OCI-LY7 (cell line): ENCODE data around the gene PTBP3. TPM values are rescaled to one million over a fixed set of nuclear protein-coding genes. Genes with fewer than 3 reads are reported as not detected.

Experiments used
- BruUV-seq: library from RNA; stranded (reverse); fragments of 400-500 nt; replicated peaks from 2 replicates; lab custom pipeline; 2021; lab: Mats Ljungman, UMichigan
- CTCF ChIA-PET: fragments of 300-600 bp; sonication (Branson Sonifier 250); formaldehyde crosslinking; loops from one replicate; lab custom pipeline; 2022; ENCODE audit warnings: antibody characterized with exemption; ENCODE audit not compliant: unreplicated experiment; lab: Charles Lee
- POLR2A ChIA-PET: fragments of 300-600 bp; sonication (Branson Sonifier 250); formaldehyde crosslinking; loops from one replicate; lab custom pipeline; 2022; ENCODE audit warnings: antibody characterized with exemption; lab: Charles Lee
- DNase-seq: peaks from one replicate; pipeline ENCODE4 v3.0.0-alpha.2; 2015; ENCODE audit warnings: low spot score
- H2AFZ ChIP-seq: fragments of 200-600 bp; sonication (generic), shearing (Covaris generic); 2 replicates; pipeline ENCODE4 v1.6.1; 2014; ENCODE audit warnings: mild to moderate bottlenecking, antibody characterized with exemption, low read length, moderate library complexity
- H3K27ac ChIP-seq: fragments of 200-600 bp; sonication (generic); 2 replicates; pipeline ENCODE4 v1.5.1; 2014; ENCODE audit warnings: mixed run types, low read depth, mild to moderate bottlenecking, moderate library complexity, low read length, inconsistent platforms; ENCODE audit not compliant: poor library complexity, severe bottlenecking
- H3K36me3 ChIP-seq: fragments of 200-600 bp; sonication (generic); 2 replicates; pipeline ENCODE4 v1.6.1; 2014; ENCODE audit warnings: mild to moderate bottlenecking, antibody characterized with exemption, low read length, moderate library complexity, mixed read lengths; ENCODE audit not compliant: insufficient read depth
- H3K4me1 ChIP-seq: fragments of 200-600 bp; sonication (generic); 2 replicates; pipeline ENCODE4 v1.5.1; 2014; ENCODE audit warnings: mild to moderate bottlenecking, low read length; ENCODE audit not compliant: insufficient read depth, poor library complexity, severe bottlenecking
- H3K4me2 ChIP-seq: fragments of 200-600 bp; sonication (generic); 2 replicates; pipeline ENCODE4 v1.6.1; 2014; ENCODE audit warnings: mild to moderate bottlenecking, low read length
- H3K4me3 ChIP-seq: fragments of 200-600 bp; sonication (generic); 2 replicates; pipeline ENCODE4 v1.5.1; 2014; ENCODE audit warnings: mild to moderate bottlenecking, low read depth, low read length; ENCODE audit not compliant: poor library complexity, severe bottlenecking
- H3K79me2 ChIP-seq: fragments of 200-600 bp; sonication (generic); 2 replicates; pipeline ENCODE4 v1.6.1; 2016; ENCODE audit warnings: low read depth, mild to moderate bottlenecking, low read length, moderate library complexity, mixed read lengths; ENCODE audit not compliant: insufficient read depth
- H3K9me2 ChIP-seq: fragments of 200-600 bp; sonication (generic); 2 replicates; pipeline ENCODE4 v1.6.1; 2016; ENCODE audit warnings: mild to moderate bottlenecking, low read length, mixed read lengths; ENCODE audit not compliant: insufficient read depth
- H3K9me3 ChIP-seq: fragments of 200-600 bp; sonication (generic); 2 replicates; pipeline ENCODE4 v1.6.1; 2014; ENCODE audit warnings: mild to moderate bottlenecking, mixed run types, low read length, mixed read lengths
- H4K20me1 ChIP-seq: fragments of 200-600 bp; sonication (generic); 2 replicates; pipeline ENCODE4 v1.6.1; 2014; ENCODE audit warnings: mild to moderate bottlenecking, antibody characterized with exemption, low read length, moderate library complexity, mixed read lengths; ENCODE audit not compliant: insufficient read depth
- EZH2phosphoT487 ChIP-seq: fragments of 200-600 bp; sonication (generic); IDR thresholded peaks from 2 replicates; pipeline ENCODE4 v1.6.1; 2018; ENCODE audit warnings: low read depth, borderline replicate concordance, mild to moderate bottlenecking, mixed run types, antibody characterized with exemption, low read length, moderate library complexity, mixed read lengths
- intact Hi-C: fragments of 100-400 bp; cut with micrococcal nuclease; formaldehyde crosslinking; loops from one replicate; pipeline ENCODE4 v1.10.0; 2022; ENCODE audit not compliant: unreplicated experiment
- total RNA-seq, 2 experiments: library from RNA; depleted of rRNA in 1 of 2; stranded (reverse); fragments of >200 nt in 1 of 2; shearing (Covaris generic) in 1 of 2; gene quantifications; 2 replicates each; pipeline ENCODE4 v1.2.3, GENCODE V29; 2014 to 2022
- TF ChIP-seq, protein P1 (sequence below): fragments of 200-600 bp; sonication (generic); conservative IDR thresholded peaks from 2 replicates; pipeline ENCODE4 v1.5.1; 2014; ENCODE audit warnings: mild to moderate bottlenecking, antibody characterized with exemption, low read length, moderate library complexity, mixed read lengths

PTBP3 gene
- total RNA-seq, 2 experiments from 2014 or later: 38.1 to 98.2 TPM

GRCh38 chr9:112274600-112274999, 58.8 kb downstream of the PTBP3 start:
- no peak for TF ChIP-seq EZH2phosphoT487
- TF ChIP-seq, protein P1, sequence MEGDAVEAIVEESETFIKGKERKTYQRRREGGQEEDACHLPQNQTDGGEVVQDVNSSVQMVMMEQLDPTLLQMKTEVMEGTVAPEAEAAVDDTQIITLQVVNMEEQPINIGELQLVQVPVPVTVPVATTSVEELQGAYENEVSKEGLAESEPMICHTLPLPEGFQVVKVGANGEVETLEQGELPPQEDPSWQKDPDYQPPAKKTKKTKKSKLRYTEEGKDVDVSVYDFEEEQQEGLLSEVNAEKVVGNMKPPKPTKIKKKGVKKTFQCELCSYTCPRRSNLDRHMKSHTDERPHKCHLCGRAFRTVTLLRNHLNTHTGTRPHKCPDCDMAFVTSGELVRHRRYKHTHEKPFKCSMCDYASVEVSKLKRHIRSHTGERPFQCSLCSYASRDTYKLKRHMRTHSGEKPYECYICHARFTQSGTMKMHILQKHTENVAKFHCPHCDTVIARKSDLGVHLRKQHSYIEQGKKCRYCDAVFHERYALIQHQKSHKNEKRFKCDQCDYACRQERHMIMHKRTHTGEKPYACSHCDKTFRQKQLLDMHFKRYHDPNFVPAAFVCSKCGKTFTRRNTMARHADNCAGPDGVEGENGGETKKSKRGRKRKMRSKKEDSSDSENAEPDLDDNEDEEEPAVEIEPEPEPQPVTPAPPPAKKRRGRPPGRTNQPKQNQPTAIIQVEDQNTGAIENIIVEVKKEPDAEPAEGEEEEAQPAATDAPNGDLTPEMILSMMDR: no peak
- intact Hi-C loops: no loop called here
- ChIA-PET POLR2A (no interaction called here), CTCF (no interaction called here)
- no peak overlapping the region for H2AFZ ChIP-seq
- peaks cover 18% of the 10 kb centered on the region for H3K79me2 ChIP-seq
- no peaks in the 10 kb centered on the region for H3K4me1 ChIP-seq
- H3K36me3 ChIP-seq: peaks cover 34% of the 10 kb centered on the region
- H3K27ac ChIP-seq: no peak overlapping the region
- no peak for DNase-seq
- no peak overlapping the region for H3K4me3 ChIP-seq
- H3K9me2 ChIP-seq: no peaks in the 10 kb centered on the region
- no peaks in the 10 kb centered on the region for H3K9me3 ChIP-seq
- no TSS peak for BruUV-seq
- H3K4me2 ChIP-seq: no peak overlapping the region
- H4K20me1 ChIP-seq: no peaks in the 10 kb centered on the region

DNA sequence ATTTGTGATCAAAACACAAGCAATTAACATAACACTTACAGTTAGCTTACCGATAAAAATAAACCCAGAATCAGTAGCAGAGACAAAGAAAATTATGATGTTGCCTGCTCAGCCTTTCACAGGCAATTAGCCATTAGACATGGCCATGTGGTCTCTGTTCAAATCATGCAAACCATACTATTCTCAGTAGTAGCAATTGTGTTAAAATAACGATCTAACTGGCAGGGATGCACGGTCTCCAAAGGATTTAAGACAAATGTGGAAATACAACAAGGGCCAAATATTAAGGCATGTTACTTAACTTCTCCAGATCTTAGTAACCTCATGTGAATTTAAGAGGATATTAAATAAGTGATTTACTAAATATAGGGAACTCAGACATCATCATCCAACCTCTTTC, 59.5 kb downstream of the PTBP3 start:
- intact Hi-C loops: no loop called here
- ChIA-PET POLR2A (no interaction called here), CTCF (no interaction called here)
- no peak for DNase-seq
- H3K4me3 ChIP-seq: no peak overlapping the region
- peaks cover 34% of the 10 kb centered on the region for H3K36me3 ChIP-seq
- peaks cover 14% of the 10 kb centered on the region for H3K79me2 ChIP-seq
- H3K9me3 ChIP-seq: no peaks in the 10 kb centered on the region
- no peaks in the 10 kb centered on the region for H3K4me1 ChIP-seq
- H3K9me2 ChIP-seq: no peaks in the 10 kb centered on the region
- no peak overlapping the region for H3K4me2 ChIP-seq
- BruUV-seq: no TSS peak
- TF ChIP-seq EZH2phosphoT487: no peak
- TF ChIP-seq, protein P1: no peak
- no peaks in the 10 kb centered on the region for H4K20me1 ChIP-seq
- no peak overlapping the region for H2AFZ ChIP-seq
- H3K27ac ChIP-seq: no peak overlapping the region

DNA sequence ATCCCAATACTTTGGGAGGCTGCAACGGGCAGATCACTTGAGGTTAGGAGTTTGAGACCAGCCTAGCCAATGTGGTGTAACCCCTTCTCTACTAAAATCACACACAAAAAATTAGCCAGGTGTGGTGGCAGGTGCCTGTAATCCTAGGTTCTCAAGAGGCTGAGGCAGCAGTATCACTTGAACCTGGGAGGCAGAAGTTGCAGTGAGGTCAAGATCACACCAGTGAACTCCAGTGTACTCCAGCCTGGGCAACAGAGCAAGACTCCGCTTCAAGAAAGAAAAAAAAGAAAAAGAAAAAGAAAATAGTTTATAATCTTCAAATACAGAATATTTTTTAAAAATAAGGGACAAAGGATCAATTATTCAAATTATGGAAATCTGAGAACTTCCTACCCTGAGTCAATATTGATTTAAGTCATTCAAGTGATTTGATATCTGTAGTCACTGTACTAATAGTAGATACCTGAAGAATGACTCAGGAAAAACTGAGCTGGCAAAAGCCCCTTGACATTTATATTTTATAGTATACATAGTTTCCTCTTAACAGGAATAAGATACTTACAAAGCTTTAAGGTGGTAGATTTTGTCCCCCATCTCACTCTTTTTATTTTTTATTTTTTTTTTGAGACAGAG, 61.8 kb downstream of the PTBP3 start:
- H3K79me2 ChIP-seq: peaks cover 3% of the 10 kb centered on the region
- POLR2A ChIA-PET: interaction anchor here (1.1 kb wide), 1 partner anchor 10 kb away, joined by 3 read pairs; no protein-coding TSS in a partner anchor
- H2AFZ ChIP-seq: no peak overlapping the region
- H4K20me1 ChIP-seq: no peaks in the 10 kb centered on the region
- H3K4me1 ChIP-seq: no peaks in the 10 kb centered on the region
- CTCF ChIA-PET: no interaction called here
- H3K4me3 ChIP-seq: no peak overlapping the region
- no peaks in the 10 kb centered on the region for H3K9me3 ChIP-seq
- DNase-seq: no peak
- no peaks in the 10 kb centered on the region for H3K9me2 ChIP-seq
- no TSS peak for BruUV-seq
- intact Hi-C loops: no loop called here
- no peak overlapping the region for H3K4me2 ChIP-seq
- peaks cover 49% of the 10 kb centered on the region for H3K36me3 ChIP-seq
- H3K27ac ChIP-seq: no peak overlapping the region
- TF ChIP-seq, protein P1: no peak
- TF ChIP-seq EZH2phosphoT487: no peak
